HG03097 (cell line): ENCODE measurements around the gene TMEM234.
A peak's percentile ranks its signal among the peaks of the same experiment; 100 is the strongest.

Experiments used
- ATAC-seq: cut with Tn5 transposase; IDR thresholded peaks from one replicate; pipeline ENCODE4 v1.9.1; 2021; ENCODE audit not compliant: unreplicated experiment, low FRiP score

The TMEM234 gene

GRCh38 chr1:32180186-32181060, 41.7 kb downstream of the TMEM234 start:
- ATAC-seq, result no peak

- ATAC-seq, result peak; percentile 80
These were observed 42.5 kb downstream of the TMEM234 start, which contains the start of gene TXLNA for GRCh38 chr1:32179443-32180185. TSS of gene TXLNA (plus strand) at chr1:32179675. CDS start at chr1:32180346, 671 bp downstream.

GRCh38 chr1:32179193-32179442, 43.0 kb downstream of the TMEM234 start:
- no peak for ATAC-seq

GRCh38 chr1:32178380-32179192, 43.6 kb downstream of the TMEM234 start:
- ATAC-seq, result no peak

- ATAC-seq, result no peak
These were observed 49.4 kb downstream of the TMEM234 start for GRCh38 chr1:32172621-32173245.

GRCh38 chr1:32170991-32171390, 51.2 kb downstream of the TMEM234 start:
- ATAC-seq, result no peak
